HepG2 (cell line): Measurements from ENCODE around the gene CARD9. TPM values are rescaled to one million over a fixed set of nuclear protein-coding genes. Genes with fewer than 3 reads are reported as not detected.
A peak's percentile ranks its signal among the peaks of the same experiment; 100 is the strongest.

ENCODE experiments used
- AGO1 ChIP-seq: fragments of 200-400 bp; formaldehyde crosslinking; IDR thresholded peaks from 2 replicates; pipeline ENCODE4 v1.6.1; 2017; ENCODE audit warnings: mild to moderate bottlenecking, low read depth, low read length, moderate library complexity; ENCODE audit not compliant: poor library complexity, severe bottlenecking
- AHR ChIP-seq: IDR thresholded peaks from 2 replicates; pipeline ENCODE4 v1.6.1; 2018; ENCODE audit warnings: missing genetic modification reagents, missing compliant biosample characterization
- HNRNPH1 ChIP-seq: fragments of 200-400 bp; formaldehyde crosslinking; optimal IDR thresholded peaks from 2 replicates; pipeline ENCODE3; 2017; ENCODE audit warnings: mild to moderate bottlenecking, low read depth, low read length
- HOXA7 ChIP-seq: sonication (generic); formaldehyde crosslinking; IDR thresholded peaks from 2 replicates; pipeline ENCODE4 v1.8.1; 2022; ENCODE audit warnings: mild to moderate bottlenecking, missing genetic modification reagents, moderate library complexity
- MXD3 ChIP-seq: IDR thresholded peaks from 2 replicates; pipeline ENCODE4 v1.6.1; 2016; ENCODE audit warnings: mild to moderate bottlenecking, missing biosample characterization, missing genetic modification reagents
- NFAT5 ChIP-seq: sonication (generic); formaldehyde crosslinking; IDR thresholded peaks from 2 replicates; pipeline ENCODE4 v1.4.0; 2020; ENCODE audit warnings: missing genetic modification reagents
- NONO ChIP-seq, 2 experiments: fragments of 450-650 bp in 1 of 2; sonication (generic) in 1 of 2; formaldehyde crosslinking in 1 of 2; IDR thresholded peaks in 1 of 2; conservative IDR thresholded peaks in 1 of 2; 2 replicates each; pipeline versions ENCODE4 v1.6.1 to v1.8.0; 2017 to 2022; ENCODE audit warnings: mild to moderate bottlenecking in 1 of 2, missing genetic modification reagents in 1 of 2, moderate library complexity in 1 of 2
- NR2F1 ChIP-seq, 2 experiments: fragments of 450-650 bp in 1 of 2; formaldehyde crosslinking in 1 of 2; IDR thresholded peaks; 2 replicates each; pipeline versions ENCODE4 v1.5.0 to v1.6.1; 2016 to 2020; ENCODE audit warnings: mild to moderate bottlenecking in 1 of 2, missing compliant biosample characterization in 1 of 2, missing genetic modification reagents in 1 of 2, moderate library complexity in 1 of 2
- TBP ChIP-seq: sonication (generic); formaldehyde crosslinking; IDR thresholded peaks from 2 replicates; pipeline ENCODE4 v1.5.0; 2020; ENCODE audit warnings: missing genetic modification reagents
- TFAP4 ChIP-seq: sonication (generic); IDR thresholded peaks from 2 replicates; pipeline ENCODE4 v1.6.1; 2016; ENCODE audit warnings: low read depth, borderline replicate concordance
- ZBTB43 ChIP-seq: sonication (generic); formaldehyde crosslinking; conservative IDR thresholded peaks from 2 replicates; pipeline ENCODE4 v1.4.0; 2020; ENCODE audit warnings: missing genetic modification reagents
- ZFAT ChIP-seq: sonication (generic); formaldehyde crosslinking; conservative IDR thresholded peaks from 2 replicates; pipeline ENCODE4 v1.8.1; 2023; ENCODE audit warnings: missing genetic modification reagents, inconsistent platforms
- ZNF17 ChIP-seq: sonication (generic); formaldehyde crosslinking; IDR thresholded peaks from 2 replicates; pipeline ENCODE4 v1.5.0; 2020; ENCODE audit warnings: mild to moderate bottlenecking, missing genetic modification reagents
- ZNF331 ChIP-seq: sonication (generic); formaldehyde crosslinking; IDR thresholded peaks from 2 replicates; pipeline ENCODE4 v1.4.0; 2020; ENCODE audit warnings: missing genetic modification reagents
- ZNF574 ChIP-seq: sonication (generic); formaldehyde crosslinking; IDR thresholded peaks from 2 replicates; pipeline ENCODE4 v1.4.0; 2020; ENCODE audit warnings: missing genetic modification reagents
- polyA plus RNA-seq, 8 experiments: library from polyadenylated mRNA; depleted of rRNA in 3 of 8; stranded (reverse) in 7 of 8; unstranded in 1 of 8; fragments of >200 nt; fragmentation: Illumina TruSeq in 4 of 8; extraction: Trizol in 4 of 8; gene quantifications; 2 replicates each; pipeline versions ENCODE4 v1.2.1 to v1.2.3, GENCODE V29; 2011 to 2016; ENCODE audit warnings: low read depth in 4 of 8, missing spikeins in 1 of 8, mixed read lengths in 1 of 8; ENCODE audit not compliant: insufficient read depth in 1 of 8
- total RNA-seq, 5 experiments: library from RNA; depleted of rRNA; stranded (reverse); fragments of >200 nt; fragmentation: Illumina TruSeq; extraction: Trizol; gene quantifications; 2 replicates each; pipeline ENCODE4 v1.2.3, GENCODE V29; 2016; ENCODE audit warnings: low read depth in 1 of 5

Gene CARD9
- total and polyA plus RNA-seq, 2 of the 13 experiments (the other 11 are each of a cell fraction or from before 2014, with no cell fraction given) = 3.3 to 7.4 TPM

GRCh38 chr9:136372561-136373299 is 739 bp downstream of the CARD9 start (continued):
- TF ChIP-seq ZFAT (CRISPR knock-in tag) (no peak), ZNF17 (CRISPR knock-in tag) (no peak), HNRNPH1 (no peak), ZNF331 (peak; percentile 67; the same call in 1 of the 2 replicates), AGO1 (no peak), NFAT5 (CRISPR knock-in tag) (no peak), HOXA7 (CRISPR knock-in tag) (no peak), NONO (IDR thresholded peaks at IDR 0.05) (no peak), NONO (CRISPR knock-in tag; conservative IDR thresholded peaks at IDR 0.05) (peak; percentile 70), TFAP4 (peak; percentile 85; the same call in 1 of the 2 replicates), MXD3 (CRISPR knock-in tag) (peak; percentile 61), AHR (CRISPR knock-in tag) (no peak), TBP (CRISPR knock-in tag) (no peak), NR2F1 (CRISPR knock-in tag; IDR thresholded peaks at IDR 0.05) (0 out of 4 replicates have a peak, but pooled peaks of 1 of the 2 experiments have one; percentile 10), ZBTB43 (CRISPR knock-in tag) (0 out of 2 replicates have a peak, but pooled peaks have one; percentile 35), ZNF574 (peak; percentile 82)
